Activated CD4-positive, alpha-beta T cell treated with anti-CD3 and anti-CD28 coated beads, Interleukin-2, Interleukin-6, amounts not matched to agents 100 ng/mL and 50 ng/mL, durations not matched to agents 16 hours and 8 hours (primary cell): Measurements from ENCODE around the gene CFAP46.
"Not testable (repeated sequence)": the region's sequence is repeated elsewhere in the genome, so short reads cannot be mapped to it uniquely, and the experiment has no call there.

Source experiments
- DNase-seq: peaks from one replicate; pipeline ENCODE4 v3.0.0-alpha.2; 2020

The CFAP46 gene

DNA sequence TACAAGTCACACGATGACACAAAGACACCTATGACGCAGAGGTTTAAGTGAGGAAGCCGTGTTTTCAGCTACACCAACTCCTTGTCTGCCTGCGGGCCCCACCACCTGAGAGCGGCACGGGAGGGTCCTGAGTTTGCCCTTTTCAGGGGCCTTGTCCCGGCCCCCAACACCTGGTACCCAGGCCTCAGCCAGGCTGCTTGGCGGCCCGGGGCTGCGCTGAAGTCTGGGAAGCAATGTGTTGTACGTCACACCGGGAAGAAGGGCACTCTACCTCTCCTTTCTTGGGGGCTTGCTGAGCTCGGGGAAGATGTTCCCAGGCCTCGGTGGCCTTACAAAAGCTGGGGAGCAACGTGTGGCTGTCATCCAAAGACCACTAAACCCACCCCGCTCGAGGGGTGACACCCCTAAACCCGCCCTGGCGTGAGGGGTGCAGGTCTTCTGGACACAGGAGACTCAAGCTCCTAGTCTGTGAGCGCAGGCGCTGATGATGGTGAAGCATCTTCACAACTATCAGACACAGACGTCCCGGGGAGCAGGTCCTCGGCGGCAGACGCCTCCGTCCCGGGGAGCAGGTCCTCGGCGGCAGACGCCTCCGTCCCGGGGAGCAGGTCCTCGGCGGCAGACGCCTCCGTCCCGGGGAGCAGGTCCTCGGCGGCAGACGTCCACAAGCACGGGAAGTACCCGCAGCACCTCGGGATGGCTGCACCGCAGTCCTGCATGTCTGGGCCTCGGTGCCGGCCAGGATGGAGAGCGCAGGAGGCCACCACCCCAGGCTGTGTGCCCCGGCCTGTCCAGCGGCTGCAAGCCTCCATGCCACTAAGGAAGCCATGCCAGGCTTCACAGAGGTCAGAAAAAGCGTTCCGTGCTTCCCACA lies 15.4 kb downstream of the CFAP46 start:
- no peak for DNase-seq

GRCh38 chr10:132926070-132926469 lies 16.3 kb downstream of the CFAP46 start:
- DNase-seq, result no peak

- DNase-seq, result no peak
These were observed 16.8 kb downstream of the CFAP46 start for GRCh38 chr10:132925614-132926013.

DNA sequence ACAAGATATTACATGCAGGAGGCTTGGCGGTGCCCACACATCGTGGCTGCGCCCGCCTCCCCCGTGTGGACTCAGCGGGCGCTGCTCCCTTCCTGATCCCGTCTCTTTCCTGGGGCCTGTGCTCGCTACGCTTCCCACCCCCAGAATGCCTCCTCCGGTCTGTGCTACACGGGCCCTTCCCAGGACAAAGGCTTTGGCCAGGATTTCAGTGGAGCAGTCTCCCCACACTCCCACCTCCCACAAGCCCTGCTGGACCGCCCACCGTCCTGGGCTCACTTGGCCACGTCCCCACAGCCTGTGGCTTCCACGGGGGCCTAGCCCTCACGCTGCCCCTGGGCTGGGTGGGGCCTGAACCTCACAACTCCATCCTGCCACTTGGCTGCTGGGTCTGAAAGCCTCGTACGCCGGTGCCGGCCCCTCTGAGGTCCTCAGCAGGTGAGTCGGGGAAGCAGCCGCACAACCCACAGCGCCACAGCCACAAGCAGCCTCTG lies 17.3 kb downstream of the CFAP46 start:
- no peak for DNase-seq

DNA sequence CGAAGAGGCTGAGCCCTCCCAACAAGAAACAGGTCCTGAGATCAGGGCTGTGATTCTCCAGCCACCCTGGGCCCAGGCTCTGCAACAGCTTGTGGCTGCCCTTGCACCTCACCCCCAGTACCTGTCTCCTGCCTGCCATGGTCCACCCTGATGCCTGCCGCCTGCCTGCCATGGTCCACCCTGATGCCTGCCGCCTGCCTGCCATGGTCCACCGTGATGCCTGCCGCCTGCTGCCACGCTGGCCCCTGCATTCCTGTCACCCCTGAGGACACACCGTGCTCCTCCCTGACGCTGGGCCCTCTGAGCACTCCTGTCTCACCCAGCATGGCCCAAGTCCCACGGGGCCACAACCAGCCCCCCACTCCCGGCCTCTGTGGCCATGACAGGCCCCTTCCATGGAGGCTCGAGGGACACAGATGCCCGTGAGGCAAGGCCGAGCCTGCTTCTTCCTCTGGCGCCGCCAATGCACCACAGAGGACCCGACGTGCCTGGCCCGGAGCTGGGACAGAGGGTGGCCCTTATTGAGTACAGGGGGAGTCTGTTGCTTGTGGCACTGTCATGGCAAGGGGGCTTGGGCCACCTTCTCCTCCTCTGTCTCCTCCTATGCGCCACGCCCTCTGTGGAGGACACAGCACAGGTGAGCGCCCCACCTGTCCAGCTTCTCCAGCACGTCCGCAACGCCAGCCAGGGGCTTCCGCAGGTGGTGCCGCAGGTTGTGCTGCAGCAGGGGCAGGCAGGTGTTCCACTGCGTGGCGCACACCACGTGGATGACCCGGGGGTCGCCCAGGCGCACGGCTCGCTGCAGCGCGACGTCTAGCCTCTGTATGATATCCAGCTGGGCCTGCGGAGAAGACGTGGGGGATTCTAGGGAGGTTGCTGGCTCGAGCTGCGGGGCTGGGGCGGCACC lies 18.1 kb downstream of the CFAP46 start:
- no peak for DNase-seq

DNA sequence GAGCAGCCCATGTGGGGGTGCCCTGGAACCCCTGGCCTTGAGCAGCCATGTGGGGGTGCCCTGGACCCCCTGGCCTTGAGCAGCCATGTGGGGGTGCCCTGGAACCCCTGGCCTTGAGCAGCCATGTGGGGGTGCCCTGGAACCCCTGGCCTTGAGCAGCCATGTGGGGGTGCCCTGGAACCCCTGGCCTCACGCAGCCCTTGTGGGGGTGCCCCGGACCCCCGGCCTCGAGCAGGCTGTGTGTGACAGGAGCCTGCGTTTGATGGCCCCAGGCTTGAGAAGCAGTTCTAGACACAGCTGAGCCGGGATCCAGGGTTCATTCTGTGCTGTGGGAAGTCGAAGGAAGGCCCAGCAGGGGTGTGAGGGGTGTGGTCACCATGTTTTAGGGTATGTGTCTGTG lies 19.0 kb downstream of the CFAP46 start:
- not testable (repeated sequence) for DNase-seq

- DNase-seq, result no peak
These were observed 19.5 kb downstream of the CFAP46 start for GRCh38 chr10:132922872-132923271.

DNA sequence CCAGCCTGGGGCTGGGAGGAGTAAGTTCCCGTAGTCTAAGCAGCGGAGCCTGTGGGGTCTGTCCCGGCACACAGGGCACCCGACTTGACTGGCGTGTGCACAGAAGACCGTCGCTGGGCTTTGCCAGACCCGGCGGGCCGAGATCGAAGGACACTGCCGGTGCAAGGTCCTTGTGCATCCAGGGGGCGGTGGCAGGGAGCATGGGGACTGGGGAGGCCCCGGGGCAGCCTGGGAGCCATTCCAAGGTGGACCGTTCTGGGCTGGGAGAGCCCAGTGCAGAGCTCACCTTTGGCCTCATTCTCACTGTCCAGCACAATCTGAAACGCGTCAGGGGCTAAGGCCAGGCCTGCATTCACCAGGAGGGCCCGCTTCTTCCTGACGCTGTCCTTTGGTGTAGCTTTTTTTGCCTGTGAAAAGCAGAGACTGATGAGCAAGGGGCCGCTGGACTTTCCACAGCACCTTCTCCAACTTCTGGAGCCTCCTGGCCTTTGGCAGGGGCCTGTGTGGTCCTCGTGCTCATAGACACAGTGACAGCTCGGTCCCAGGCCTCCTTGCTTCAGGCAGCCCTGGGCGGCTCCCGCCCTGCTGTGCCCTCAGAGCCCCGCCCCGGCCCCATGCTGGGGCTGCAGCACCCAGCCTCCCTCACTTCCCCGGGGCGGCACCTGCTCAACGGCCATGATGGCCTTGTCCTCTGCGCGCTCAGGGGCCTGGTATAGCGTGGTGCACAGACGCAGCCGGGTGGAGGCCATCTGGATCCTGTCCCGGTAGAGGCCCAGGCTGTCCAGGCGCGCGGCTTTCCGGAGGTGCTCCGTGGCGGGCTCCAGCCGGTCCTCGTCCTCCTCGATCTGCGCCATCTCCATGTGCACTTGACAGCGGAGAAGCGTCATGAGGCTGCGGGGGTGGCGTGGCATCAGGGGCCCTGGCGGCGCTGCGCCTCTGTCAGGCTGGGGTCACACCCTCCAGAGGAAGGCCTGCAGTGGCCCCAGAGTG lies 20.3 kb downstream of the CFAP46 start:
- no peak for DNase-seq

DNA sequence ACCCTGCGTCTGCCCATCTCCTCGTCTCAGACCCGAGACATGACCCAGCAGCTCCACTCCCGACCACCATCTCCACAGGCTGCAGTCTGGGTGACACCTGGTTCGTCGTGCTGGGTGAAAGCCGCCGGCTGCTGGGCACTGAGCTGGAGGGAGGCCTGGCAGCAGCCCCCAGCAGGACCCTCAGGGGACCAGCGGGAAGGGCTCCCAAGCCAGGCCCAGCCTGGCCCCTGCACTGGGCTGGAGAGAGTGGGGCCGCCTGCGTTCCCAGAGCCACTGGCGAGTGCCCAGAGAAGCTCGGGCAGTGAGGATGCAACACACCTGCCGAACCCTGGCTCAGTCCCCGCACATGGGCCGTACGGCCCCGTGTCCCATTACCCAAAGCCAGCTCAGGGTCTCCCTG lies 21.3 kb downstream of the CFAP46 start:
- DNase-seq, result no peak

- DNase-seq, result no peak
These were observed 22.1 kb downstream of the CFAP46 start for GRCh38 chr10:132920101-132920925.

DNA sequence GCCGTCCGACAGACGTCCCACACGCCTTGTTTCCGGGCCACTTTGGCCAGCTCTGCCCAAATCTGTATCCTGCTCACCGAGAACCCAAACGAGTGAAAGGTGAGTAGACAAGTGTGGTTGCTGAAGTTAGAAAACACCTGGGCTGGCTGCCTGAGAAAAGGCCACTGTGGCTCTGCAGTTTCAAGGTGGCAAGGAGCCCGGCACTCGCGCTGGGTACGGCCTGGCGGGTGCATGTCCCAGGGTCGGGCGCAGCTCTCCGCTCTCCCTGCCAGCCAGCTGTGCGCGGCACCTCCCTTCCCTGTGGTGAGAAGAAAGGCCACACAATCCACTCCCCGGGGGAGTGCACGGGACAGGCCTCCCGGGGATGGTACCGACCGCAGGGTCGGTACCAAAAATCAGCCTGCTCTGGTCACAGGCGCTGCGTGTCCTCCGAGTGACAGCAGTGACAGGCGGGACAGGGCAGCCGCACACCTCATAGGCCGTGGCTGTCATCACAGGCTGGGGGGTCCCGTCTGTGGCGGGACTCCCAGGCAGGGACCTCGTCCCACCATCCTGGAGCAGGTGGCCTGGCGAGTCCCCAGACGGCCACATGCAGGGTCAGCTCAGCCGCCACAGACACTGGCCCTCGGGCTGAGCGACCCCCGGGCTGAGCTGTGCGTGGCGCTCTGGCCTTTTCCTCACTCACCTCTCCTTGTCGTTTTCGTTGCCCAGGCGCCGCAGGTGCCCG lies 22.8 kb downstream of the CFAP46 start:
- no peak for DNase-seq

DNA sequence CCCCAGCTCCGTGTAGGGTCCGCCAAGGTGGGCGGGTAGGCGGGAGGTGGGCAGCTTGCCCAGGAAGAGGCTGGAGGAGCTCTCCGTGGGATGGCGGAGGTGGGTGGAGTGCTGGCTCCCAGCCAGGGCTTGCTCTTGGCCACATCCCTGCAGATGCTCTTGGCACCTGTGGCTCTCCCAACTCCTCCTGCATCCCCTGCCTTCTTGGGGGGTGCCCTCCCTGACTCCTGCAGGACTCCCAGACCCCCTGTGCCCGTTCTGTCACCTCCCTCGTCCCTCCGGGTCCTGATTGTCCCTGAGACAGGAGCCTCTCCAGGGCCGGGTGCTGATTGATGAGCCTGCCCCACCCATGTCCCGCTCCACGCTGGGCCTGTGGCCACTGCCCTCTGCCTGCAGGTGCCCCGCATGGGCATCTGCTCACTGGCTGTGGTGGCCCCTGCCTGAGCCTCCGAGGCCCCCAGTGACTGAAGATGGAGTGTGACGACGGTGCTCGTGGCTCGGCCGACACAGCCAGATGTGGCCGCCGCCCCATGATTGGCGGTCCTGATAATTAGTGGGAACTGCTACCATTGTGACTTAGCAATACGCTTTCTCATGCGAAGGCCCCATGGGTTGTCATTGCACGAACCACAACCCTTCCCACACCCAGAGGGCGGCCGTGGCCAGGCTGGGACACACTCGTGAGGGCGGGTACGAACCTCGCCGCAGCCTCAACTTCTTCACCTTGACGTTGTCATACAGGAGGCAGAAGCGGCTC lies 23.6 kb downstream of the CFAP46 start:
- DNase-seq, result no peak

- no peak for DNase-seq
These were observed 24.1 kb downstream of the CFAP46 start for GRCh38 chr10:132918264-132918616.

GRCh38 chr10:132916956-132917666 lies 25.3 kb downstream of the CFAP46 start:
- DNase-seq, result no peak

GRCh38 chr10:132916421-132916841 lies 25.9 kb downstream of the CFAP46 start:
- no peak for DNase-seq

DNA sequence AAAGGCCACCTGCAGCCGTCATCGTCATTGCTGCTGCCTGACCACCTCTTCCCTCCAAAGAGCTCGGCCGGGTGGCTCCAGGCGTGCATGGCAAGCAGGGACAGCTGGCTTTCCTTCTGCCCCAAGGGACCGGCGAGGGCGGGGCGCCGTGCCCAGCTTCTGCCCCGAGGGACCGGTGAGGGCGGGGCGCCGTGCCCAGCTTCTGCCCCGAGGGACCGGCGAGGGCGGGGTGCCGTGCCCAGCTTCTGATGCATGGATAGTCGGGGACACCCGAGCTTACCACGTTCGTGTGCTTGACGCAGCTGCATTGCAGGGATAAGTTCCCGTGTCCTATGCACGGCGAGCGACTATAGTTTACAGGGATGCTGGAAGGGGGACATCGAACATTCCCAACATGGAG lies 27.0 kb downstream of the CFAP46 start:
- no peak for DNase-seq

GRCh38 chr10:132914732-132915131 lies 27.6 kb downstream of the CFAP46 start:
- no peak for DNase-seq

DNA sequence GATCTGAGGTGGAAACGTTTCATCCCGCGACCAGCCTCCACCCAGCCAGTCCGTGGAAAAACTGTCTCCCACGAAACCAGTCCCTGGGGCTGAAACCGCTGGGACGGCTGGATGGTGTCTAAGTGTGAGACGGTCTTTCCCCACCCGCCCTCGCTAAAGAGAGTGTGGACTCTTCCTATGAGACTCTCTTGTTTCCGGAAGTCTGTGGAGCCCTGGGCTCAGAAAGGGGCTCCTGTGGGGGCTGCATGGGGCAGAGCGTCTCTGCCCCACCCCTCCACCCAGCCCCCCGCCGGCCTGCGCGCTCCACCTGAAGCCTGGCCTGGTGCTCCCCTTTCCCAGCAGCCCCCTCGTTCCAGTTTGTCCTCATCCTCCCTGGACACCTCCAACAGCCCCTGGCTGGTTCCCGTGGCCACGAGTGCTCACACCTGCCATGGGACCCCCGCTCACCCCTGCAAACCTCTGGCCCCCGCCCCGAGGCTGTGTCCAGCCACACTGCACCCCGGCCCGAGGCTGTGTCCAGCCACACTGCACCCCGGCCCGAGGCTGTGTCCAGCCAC lies 28.7 kb downstream of the CFAP46 start:
- DNase-seq, result no peak
